ENCODE data around the gene RBM12.

- TF ChIP-seq CTCF (IDR thresholded peaks at IDR 0.05): no peak
- no peak for TF ChIP-seq EZH2 (IDR thresholded peaks at IDR 0.05; ENCODE audit: borderline replicate concordance, insufficient read depth, low read depth, low read length, poor library complexity, severe bottlenecking)
These were observed 57.5 kb downstream of the RBM12 start for GRCh38 chr20:35607003-35607735.
